ENCODE data around the gene DHRS3.

DNA sequence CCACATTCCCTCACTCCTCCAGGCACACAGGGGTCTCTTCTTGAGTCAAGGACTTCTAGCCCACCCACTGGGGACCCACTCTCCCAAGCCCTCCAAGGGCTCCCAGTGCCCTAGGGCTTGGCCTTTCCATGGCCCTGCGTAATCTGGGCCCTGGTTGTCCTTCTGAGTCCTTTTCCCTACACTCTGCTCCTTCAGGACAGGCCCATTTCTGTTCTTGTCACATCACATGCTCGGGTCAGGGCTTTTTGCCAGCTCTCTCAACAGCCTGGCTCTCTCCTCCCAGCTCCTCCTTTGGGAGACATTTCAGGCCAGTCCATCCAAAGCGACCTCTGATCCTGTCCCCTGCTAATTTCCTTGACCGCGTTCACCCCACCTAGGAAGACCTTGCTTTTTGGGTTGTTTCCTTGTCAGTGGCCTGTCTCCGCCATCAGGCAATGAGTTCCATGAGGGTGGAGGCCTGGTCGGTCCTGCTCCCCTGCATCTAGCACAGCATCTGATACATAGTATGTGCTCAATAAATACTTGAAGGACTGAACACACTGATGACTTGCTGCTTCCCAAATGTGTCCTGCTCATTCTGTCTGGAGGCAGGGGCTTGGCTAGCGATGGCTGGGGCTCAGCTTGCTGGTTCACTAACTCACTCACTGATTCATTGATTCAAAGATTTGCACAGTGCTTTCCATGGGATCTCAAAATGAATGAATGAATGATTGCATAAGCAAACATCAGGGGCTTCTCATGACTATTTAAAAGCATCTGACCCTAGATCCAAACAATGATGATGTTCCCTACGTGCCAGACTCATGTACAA is 44.8 kb downstream of the DHRS3 start:
- no peak for TF ChIP-seq CTCF (IDR thresholded peaks at IDR 0.05; ENCODE audit: extremely low read depth in 1 of 2, insufficient read depth in 1 of 2, low read depth in 1 of 2, low read length in 2 of 2)
- TF ChIP-seq POLR2AphosphoS5 (IDR thresholded peaks at IDR 0.05; ENCODE audit: insufficient read depth, low read depth, low read length): no peak
- no peak for TF ChIP-seq POLR2A (IDR thresholded peaks at IDR 0.05; ENCODE audit: low read depth, low read length)
- TF ChIP-seq MYC (IDR thresholded peaks at IDR 0.05; ENCODE audit: low read depth, low read length): no peak
- TF ChIP-seq, protein P1, sequence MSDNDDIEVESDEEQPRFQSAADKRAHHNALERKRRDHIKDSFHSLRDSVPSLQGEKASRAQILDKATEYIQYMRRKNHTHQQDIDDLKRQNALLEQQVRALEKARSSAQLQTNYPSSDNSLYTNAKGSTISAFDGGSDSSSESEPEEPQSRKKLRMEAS (IDR thresholded peaks at IDR 0.05; ENCODE audit: insufficient read depth, insufficient read length): no peak
- TF ChIP-seq EZH2 (IDR thresholded peaks at IDR 0.05; ENCODE audit: borderline replicate concordance, low read depth, low read length, severe bottlenecking): no peak
- no peak for TF ChIP-seq FOS (IDR thresholded peaks at IDR 0.05; ENCODE audit: borderline replicate concordance, insufficient read depth, low read length)
- TF ChIP-seq GATA2 (IDR thresholded peaks at IDR 0.05; ENCODE audit: insufficient read depth, insufficient read length, low read depth, low read length): peak; percentile 25
